Midbrain (tissue), 1 donor: ENCODE data around the gene PSD2.

ENCODE experiments used
- DNase-seq: peaks from one replicate; lab custom pipeline; 2025; lab: John Stamatoyannopoulos, UW

The PSD2 gene

DNA sequence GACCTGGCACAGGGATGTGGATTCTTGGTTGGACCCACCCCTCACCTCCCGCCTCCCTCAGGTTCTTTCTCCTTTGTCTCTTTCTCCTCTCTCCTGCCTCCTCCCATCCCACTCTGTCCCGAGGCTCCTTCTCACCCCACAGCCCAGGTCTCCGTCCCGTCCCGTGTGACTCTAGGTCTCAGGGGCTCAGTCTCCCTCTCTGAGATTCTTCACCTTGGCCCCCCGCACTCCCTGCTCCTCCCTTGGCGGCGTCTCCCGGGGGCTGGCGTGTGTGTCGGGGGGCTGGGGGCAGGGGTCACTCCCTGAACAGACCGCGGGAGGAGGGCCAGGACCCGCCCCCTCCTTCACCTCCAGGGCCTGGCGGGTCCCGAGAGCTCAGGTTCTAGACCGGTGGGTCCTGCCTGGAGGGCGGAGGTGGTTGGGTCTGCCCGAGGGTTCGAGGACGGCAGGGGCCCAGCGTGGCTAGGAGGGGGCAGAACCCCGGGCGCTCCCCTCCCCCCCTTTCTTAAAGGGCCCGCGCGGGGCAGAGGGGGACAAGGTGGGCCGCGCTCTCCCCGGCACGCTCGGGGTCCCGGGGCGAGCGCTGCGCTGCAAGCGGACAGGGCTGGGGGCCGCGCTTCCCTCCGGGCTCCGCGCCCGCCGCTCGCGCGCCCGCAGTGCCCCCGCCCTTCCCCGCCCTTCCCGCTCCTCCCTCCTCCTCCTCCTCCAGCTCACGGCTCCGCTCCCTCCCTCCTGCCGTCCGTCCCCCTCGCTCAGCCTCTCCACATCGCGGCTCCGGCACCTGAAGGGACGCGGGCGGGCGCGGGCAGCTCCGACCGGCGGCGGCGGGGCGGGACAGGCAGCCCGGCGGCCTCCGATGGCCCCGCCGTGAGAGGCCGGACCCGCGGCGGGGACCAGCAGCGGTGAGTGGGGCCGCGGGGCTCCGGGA lies at the start of gene PSD2:
Gene PSD2, plus strand, starts transcription at position 735 of the 928 bp plus-strand sequence. CDS start 13,633 bp downstream, outside the sequence.
- peak; percentile 37 for DNase-seq

DNA sequence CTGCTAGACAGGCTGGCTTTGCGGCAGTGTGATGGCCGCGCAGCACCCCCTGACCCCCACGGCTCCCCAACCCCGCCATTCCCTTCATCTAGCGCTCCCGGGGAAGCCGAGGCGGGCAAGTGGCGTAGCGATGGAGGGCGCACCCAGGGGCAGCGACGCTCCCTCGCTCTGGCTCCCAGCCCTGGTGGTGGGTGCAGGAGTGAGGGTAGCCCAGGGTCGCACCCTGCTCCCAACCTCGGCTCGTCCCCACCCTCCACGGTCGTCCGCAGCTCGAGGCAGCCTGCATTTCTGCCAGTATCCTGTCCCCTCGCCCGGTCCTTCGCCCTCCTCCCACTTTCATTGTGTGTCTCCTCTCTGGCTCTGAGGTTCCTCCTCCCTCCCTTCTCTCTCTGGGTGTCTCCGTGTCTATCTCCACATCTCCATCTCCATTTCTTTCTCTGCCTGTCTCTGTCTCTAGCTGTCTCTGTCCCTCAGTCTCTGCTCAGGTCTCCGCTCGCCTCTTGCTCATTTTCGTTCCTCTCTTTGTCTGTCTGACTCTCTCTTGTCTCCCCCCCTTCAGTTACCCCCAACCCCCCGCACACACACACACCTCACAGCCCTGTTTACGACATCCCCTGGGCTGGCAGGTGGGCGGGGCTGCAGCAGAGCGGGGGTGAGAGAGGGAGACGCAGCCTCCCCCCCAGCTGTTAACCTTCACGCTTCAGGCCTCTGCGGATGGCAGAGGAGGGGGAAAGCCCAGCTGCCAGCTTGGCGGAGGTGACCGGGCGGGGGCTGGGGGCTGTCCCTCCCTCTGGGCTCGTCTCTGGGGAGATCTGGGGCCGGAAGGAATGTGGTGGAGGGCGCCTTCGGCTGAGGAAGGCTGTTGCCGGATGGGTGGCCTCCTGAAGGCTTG lies 48.7 kb upstream of the PSD2 start:
- DNase-seq, result peak; percentile 48

DNA sequence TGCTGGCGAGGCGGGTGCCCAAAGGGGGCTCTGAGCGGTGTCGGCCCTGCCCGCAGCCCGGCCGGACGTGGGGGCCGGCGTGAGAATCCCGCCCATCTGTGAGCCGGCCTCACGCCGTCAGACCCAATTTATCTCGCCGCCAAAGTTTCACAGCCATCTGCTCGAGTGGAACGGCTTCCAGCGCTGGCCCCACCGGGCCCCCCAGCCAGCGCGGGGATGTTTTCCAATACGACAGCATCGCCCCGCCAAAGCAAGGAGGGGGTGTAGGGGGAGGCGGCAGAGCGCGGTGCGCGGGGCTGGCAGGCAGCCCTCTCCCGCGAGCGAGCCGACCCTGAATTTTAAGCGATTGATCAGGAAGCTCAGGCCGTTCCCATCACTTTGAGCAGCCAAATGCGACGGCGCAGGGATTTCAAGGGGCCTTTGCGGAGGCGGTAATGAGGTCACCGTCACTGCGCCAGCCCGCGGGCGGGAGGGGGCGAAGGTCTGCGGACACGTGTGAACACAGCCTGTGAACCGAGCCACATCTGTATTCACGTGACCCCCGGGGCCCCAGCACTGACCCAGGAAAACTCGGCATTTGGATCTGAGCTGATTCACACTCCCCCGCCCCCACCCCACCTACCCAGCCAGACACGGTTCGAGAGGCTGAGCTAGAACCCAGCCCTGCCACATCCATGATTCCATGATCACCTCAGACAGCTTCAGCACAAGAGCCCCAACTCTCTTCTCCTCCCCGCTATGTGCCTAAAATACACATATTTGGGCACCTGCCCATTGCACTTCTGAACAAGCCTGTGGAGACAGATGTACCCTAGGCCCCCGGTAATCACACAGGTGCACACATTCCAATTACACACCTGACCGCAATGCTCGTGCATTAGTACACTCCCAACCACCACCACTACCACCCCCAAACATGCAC lies 47.8 kb upstream of the PSD2 start:
- peak; percentile 49 for DNase-seq

DNA sequence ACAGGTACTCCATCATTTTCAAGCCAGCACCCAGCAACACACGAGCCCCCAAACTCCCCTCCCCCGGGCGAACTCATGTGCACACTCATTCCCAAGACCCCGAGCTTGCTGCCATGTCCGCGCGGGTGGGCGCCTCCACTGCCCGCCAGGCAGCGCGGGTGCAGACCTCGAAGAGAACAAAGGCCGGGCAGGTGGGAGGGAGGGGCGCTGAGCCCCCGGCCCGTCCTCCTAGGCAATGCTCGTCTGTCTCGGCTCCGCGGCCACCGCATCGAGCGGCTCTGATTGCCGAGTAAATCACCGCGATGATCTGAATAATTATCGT lies 47.1 kb upstream of the PSD2 start:
- DNase-seq, result no peak

DNA sequence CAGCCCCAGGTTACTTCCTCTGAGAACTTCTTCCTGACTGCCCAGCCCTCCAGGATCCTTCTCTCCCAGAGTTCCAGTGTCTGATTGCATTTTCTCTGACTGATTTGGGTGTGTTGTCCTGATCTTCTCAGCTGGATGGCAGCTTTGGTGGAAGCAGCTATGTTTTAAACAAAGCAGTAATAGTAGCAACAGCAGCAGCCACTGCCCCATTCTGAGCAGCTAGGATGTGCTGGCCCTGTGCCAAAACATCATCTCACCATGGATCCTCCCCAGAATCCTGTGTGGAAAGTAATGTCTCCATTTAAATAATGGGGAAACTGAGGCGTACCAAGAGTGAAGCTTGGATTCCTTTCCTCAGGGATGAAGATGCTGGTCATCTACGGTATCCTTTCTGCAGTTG lies 46.4 kb upstream of the PSD2 start:
- DNase-seq, result no peak

DNA sequence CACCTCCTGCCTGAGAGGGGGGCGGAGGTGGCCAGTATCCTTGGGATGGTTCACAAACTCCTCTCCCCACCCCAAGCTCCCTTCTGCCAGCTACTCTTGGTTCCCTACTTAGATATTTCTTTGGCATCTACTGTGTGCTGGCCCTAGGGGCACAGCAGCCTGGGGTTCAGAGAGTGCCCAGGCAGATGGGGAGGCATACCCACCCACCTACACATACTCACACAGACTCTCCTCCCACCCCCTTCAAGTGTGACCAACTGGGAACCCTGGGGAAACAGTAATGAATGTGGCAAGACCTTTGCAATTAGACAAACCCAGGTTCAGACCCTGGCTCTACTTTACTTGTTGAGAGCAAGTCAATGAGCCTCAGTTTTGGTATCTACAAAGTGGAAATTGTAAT lies 44.4 kb upstream of the PSD2 start:
- DNase-seq, result no peak

DNA sequence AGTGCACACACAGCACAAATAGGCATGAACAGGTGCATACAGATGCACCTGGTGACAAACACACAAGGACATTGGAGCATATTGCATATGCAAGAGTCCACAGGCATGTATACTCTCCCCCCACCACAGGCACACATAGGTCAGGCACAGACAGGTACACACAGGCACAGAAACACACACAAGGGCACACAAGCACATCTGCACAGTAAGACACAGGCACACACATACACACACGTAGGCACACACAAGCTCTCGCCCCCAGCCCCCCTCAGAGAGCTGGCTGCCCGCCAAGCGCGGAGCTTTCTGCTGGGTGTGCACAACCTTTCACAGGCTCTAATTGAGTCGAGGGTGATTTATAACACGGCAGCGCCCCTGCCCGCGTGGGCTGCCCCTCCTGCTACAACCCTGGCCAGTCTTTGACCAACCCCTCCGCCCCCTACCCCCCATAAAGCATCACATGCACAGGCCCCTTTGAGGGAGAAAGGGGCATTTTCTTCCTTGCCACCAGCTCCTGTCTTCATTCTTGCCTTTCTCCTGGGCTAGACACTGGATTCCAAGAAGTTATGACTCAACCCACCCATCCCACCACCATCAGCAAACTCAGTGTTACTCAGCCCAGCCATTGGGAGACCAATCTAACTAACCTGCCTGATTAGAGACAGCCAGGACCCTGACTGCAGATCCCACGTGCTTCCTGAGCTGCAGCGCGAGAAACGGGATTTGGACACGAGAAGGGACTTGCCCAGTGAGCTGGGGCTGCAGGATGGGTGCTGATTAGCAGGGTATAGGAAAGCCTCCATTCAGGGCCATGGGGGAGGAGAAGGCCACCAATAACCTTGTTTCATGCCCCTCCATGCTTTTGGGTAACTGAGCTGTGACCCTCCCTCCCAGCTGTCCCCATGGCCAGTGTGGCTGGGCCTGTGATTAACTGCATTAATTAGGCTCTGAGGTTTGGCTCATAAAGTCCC lies 42.8 kb upstream of the PSD2 start:
- DNase-seq, result no peak

DNA sequence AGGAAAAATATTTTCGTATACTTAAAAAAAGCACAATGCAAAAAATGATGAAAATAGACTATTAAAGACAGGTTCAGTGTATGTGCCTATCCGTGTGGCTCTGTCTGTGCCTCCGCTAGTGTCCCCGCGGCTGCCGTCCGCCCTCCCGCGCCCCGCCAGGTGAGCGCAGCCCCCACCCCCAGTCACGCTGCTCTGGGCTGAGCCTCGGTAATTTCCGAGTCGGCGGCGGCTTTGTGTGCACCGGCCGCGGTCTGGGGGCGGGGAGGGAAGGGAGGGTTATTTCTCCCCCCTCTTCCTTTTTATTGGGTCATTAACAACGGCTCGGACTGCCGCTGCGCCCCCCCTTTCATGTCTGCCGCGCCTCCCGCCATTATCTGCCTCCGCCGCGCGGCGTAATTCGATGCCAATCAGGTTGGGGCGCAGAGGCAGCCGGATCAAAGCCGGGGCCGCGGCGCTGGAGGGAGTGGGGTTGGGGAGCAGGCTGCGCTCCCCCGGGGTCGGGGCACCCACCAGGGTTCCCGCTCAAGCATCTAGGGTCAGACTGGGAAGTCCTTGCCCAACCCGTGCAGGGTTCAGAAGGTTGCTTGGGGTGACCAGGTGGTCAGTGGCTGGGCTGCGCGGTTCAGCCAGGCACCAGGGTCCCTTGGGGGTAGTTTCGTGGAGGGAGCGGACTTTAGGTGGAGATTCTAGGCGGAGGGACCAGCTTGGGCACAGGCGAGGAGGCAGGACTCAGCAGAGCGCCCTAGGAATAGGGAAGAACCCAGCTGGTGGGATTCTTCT lies 39.5 kb upstream of the PSD2 start:
- DNase-seq, result no peak

DNA sequence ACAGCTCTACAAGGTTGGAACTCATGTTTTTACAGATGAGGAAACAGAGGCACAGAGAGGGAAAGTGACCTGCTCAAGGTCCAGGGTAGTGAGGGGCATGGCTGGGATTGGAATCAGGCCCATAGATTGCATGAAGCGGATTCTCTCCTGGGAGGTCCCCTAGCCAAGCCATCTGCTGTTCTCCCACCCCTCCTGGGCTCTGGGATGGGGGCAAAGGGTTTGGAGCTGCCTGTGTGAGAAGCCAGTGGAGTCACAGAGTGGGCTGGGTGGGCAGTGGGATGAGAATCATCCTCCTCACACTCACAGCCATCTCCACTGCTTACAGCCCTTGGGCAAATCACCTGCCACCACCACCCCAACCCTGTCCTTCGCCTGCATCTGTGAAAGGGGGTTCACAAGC lies 38.6 kb upstream of the PSD2 start:
- no peak for DNase-seq

DNA sequence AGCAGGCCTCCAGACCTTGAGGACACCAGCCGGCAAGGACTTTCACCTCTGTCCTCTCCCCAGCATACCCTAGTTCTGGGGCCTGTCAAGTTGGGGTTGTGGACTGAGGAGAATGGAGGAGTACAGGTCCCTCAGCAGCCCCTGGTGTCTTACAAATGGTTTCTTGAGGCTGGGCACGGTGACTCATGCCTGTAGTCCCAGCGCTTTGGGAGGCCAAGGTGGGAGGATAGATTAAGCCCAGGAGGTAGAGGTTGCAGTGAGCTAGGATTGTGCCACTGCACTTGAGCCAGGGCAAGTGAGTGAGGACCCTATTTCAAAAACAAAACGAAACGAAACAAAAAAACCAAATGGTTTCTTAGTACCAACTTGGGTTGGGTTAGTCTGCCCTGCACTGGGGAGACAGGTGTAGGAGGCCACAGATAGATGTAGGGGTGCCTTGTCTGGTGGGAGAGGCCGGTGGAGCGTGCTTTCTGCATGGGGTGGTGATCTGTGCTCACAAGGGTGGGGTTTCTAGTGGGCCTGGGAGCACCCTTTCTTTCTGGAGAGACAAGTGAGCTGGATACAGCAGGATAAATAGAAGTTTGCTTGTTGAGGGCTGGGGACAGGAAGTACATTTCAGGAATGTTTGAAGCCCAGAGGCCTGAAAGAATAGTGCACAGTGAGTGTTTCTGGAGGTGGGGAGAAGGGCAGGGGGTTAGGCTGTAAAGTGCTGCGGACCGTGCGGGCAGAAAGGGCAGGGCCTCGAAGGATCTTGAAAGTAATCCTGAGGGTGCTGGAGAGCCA lies 37.7 kb upstream of the PSD2 start:
- no peak for DNase-seq

DNA sequence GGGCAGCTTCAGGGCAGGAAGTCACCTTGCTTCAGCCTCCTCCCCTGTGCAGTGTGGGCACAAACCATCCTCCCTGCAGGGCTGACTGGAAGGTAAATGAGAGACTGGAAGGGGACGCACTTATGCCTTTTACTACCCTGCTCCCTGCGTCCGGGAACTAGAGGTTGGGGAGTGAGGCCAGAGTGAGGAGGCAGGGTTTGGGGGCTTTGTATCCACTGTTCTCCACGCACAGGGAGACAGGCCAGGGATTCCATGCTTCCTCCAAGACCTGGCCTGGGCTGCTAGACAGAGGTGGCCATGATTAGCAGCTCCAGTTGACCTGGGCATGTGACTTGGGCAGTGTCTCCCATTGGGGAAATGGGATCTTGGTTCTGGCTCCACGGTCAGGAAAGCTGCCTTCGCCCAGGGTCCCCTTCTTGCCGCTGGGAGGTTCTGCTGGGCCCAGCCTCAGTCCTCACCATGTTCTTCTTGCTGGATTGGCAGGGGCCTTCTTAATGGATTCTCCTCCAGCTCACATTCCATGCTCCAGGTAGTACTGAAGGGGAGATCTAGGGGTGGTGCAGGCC lies 37.0 kb upstream of the PSD2 start:
- DNase-seq, result no peak

DNA sequence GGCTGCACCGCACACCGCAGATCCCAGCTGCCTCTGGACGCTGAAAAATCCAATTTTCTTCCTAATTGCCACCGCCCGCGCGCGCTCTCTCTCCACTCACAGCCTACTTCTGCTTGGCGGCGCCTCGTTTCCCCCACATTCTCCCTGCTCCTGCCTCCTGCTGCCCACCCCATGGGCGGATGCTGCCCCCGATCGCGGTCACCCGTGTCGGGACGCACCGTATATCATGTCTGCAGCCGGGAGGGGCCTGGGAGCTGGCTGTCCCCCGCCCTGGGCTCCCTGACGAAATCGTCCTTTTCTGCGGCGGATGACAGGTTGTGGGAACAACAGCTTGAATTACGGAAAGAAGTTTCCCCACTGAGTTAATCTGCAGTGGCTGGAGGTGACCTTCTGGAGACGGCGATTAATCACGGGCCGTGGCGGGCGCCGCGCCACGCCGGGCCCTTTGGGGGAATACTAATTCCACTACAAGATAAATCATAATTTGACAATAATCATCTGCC lies 36.3 kb upstream of the PSD2 start:
- DNase-seq, result no peak

DNA sequence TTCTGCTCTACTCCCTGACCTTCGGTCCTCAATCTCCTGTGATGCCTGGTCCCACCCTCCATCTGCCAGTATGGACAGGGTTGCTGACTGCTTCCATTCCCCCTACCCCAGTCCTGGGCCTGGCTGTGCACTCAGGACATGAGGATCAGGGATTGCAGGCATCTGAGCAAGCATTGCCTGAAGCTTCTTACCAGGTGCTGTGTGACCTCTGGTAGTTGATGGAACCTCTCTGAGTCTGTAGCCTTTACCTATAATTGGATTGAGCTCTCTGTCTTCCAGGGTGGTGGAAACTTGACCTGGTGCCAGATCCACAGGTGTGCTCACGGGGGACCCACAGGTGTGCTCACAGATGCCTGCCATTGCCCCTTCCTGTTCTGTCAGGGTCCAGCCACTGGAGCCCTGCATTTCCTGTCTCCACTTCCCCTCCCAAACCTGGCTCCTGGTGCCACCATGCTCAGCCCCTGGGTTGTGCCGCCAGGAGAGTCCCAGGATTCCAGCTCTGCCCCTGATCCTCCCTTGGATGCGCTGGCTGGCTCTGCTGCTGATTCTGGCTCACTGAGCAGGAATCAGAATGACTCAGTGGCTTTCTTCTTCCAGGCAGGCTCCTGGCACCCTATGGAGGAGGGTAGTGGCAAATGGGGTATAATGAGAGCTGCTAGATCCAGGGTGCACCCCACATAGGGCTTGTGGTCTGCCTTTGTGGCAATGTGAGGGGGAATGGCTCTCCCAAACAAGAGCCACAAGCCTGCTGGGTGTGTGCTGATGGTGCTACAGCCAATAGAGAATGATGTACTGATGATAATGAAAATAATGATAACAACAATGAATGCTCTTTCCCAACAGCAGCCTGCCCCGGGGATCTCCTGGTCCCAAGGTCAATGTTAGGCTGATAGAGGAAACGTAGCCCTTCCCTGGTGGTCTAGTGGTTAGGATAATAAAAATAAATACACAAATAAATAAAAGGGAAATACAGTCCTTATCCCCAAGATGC lies 35.2 kb upstream of the PSD2 start:
- no peak for DNase-seq

DNA sequence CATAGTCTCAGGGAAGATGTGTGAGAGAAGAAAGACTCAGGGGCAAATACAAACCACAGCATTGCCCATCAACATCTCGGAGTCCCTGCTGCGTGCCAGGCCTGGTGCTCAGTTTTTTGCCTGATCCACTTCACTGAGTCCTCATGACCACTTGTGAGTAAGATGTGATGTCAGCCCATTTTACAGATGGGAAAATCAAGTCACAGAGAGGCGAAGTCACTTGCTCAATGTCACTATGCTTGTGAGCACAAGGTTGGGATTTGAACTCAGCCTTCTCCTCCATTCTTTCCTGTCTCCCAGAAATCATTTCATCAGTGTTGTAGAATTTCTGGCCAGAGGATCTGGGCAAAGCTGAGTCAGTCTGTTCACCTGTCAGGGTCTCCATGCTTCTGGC lies 34.6 kb upstream of the PSD2 start:
- DNase-seq, result no peak

DNA sequence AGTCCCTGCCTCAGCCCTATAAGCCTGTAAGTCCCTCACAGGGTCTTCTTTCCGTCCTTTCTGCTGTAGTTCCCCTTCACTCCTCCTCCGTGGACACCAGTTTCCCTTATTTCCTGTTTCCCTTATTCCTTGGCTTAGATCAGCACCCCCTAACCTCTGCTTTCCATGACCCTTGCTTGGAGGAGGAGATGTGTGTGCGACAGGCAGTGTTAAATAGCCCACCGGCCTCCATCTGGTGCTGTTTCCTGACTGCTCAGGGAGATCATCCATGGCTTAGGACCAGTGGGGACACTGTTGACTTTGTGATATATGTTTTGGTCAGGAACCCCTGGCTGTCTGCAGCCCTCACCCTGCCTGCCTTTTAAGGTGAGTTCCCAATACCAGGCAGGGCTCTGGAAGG lies 34.1 kb upstream of the PSD2 start:
- DNase-seq, result no peak

DNA sequence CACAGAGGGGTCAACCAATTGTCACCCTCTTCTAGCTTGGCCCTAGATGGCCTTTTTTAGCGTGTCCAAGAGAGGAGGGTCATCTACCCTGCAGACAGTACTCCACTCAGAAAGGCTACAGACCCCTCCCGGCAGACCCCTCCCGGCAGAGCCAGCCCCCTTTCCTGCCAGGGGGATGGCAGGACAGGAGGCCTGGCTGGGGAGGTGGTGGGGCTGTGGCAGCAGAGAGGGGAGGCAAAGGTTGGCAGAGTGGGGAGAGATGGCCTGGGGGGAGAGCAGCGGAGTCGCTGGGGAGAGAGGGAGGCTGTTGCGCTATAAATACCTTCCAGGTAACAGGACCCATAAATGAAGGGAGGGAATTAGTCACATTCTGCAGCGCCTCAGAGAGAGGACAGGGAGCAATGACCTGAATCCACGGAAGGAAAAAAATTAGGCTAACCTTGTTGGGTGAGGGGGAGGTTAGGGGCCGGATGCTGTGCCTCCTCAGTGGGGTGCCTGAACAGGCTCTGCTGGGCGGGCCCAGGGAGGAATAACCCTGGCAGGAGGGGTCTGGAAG lies 32.9 kb upstream of the PSD2 start:
- DNase-seq, result no peak
